Measurements from ENCODE around the gene FAHD1.
A peak's percentile ranks its signal among the peaks of the same experiment; 100 is the strongest.

Gene FAHD1

GRCh38 chr16:1826691-1827573 is at the start of gene FAHD1, which contains the start of gene HAGH:
TSS of gene FAHD1 (plus strand) at chr16:1827206. CDS start at chr16:1827239, 33 bp downstream.
TSS of gene HAGH (minus strand) at chr16:1826825. CDS start at chr16:1826787, 38 bp downstream.
- peak; percentile 79 for DNase-seq (ENCODE audit: low read depth)

- DNase-seq (ENCODE audit: low read depth) = no peak
Observed at GRCh38 chr16:1777375-1778199, 49.4 kb upstream of the FAHD1 start.

- no peak for DNase-seq (ENCODE audit: low read depth)
Observed at GRCh38 chr16:1778200-1779179, 48.5 kb upstream of the FAHD1 start.

GRCh38 chr16:1779234-1779701 is 47.7 kb upstream of the FAHD1 start:
- DNase-seq (ENCODE audit: low read depth) = no peak

GRCh38 chr16:1779741-1780676 is 47.0 kb upstream of the FAHD1 start:
- DNase-seq (ENCODE audit: low read depth) = no peak

- DNase-seq (ENCODE audit: low read depth) = no peak
Observed at GRCh38 chr16:1780677-1781072, 46.3 kb upstream of the FAHD1 start.

- no peak for DNase-seq (ENCODE audit: low read depth)
Observed at GRCh38 chr16:1781254-1781653, 45.8 kb upstream of the FAHD1 start.

- DNase-seq (ENCODE audit: low read depth) = no peak
Observed at GRCh38 chr16:1781758-1782407, 45.1 kb upstream of the FAHD1 start.

GRCh38 chr16:1782408-1783264 is 44.4 kb upstream of the FAHD1 start, which contains the start of the genes NUBP2 and SPSB3:
TSS of gene NUBP2 (plus strand) at chr16:1782960. CDS start at chr16:1783021, 61 bp downstream.
TSS of gene SPSB3 (minus strand) at chr16:1782571. CDS start at chr16:1781483, 1,088 bp downstream.
- DNase-seq (ENCODE audit: low read depth) = peak; percentile 99

GRCh38 chr16:1784977-1785845 is 41.8 kb upstream of the FAHD1 start:
- DNase-seq (ENCODE audit: low read depth) = no peak

GRCh38 chr16:1785846-1786170 is 41.2 kb upstream of the FAHD1 start:
- no peak for DNase-seq (ENCODE audit: low read depth)

- DNase-seq (ENCODE audit: low read depth) = no peak
Observed at GRCh38 chr16:1786242-1787055, 40.6 kb upstream of the FAHD1 start.

GRCh38 chr16:1787056-1787321 is 40.0 kb upstream of the FAHD1 start:
- DNase-seq (ENCODE audit: low read depth) = no peak

GRCh38 chr16:1787322-1788094 is 39.5 kb upstream of the FAHD1 start:
- no peak for DNase-seq (ENCODE audit: low read depth)

- DNase-seq (ENCODE audit: low read depth) = no peak
Observed at GRCh38 chr16:1788095-1788707, 38.8 kb upstream of the FAHD1 start.

- no peak for DNase-seq (ENCODE audit: low read depth)
Observed at GRCh38 chr16:1788708-1789100, 38.3 kb upstream of the FAHD1 start.
